Measurements from ENCODE around the gene SETDB1. TPM values are rescaled to one million over a fixed set of nuclear protein-coding genes. Genes with fewer than 3 reads are reported as not detected.
"Not testable (repeated sequence)": the region's sequence is repeated elsewhere in the genome, so short reads cannot be mapped to it uniquely, and the experiment has no call there.

Gene SETDB1
- total RNA-seq, result 42.9 and 48.3 TPM in 2 replicates
- 30.8 TPM for polyA plus RNA-seq (2012)

GRCh38 chr1:150926097-150926741, at the start of gene SETDB1:
Gene SETDB1 (plus strand): TSS chr1:150926363. CDS start chr1:150927715, 1,352 bp downstream.
- peak; percentile 98 for DNase-seq (ENCODE audit: low read depth)

- not testable (repeated sequence) for DNase-seq (ENCODE audit: low read depth)
These were observed 47.2 kb upstream of the SETDB1 start for GRCh38 chr1:150878931-150879330.

- DNase-seq (ENCODE audit: low read depth), result peak; percentile 67
These were observed 44.7 kb upstream of the SETDB1 start for GRCh38 chr1:150881331-150882070.

GRCh38 chr1:150883121-150883520, 43.0 kb upstream of the SETDB1 start:
- not testable (repeated sequence) for DNase-seq (ENCODE audit: low read depth)

- peak; percentile 45 for DNase-seq (ENCODE audit: low read depth)
These were observed 39.1 kb upstream of the SETDB1 start, which contains the start of gene CTXND2 for GRCh38 chr1:150887018-150887417. Gene CTXND2 (plus strand): TSS chr1:150887136. CDS start chr1:150912315, 25,179 bp downstream.

GRCh38 chr1:150888727-150889126, 37.4 kb upstream of the SETDB1 start:
- no peak for DNase-seq (ENCODE audit: low read depth)

- DNase-seq (ENCODE audit: low read depth), result no peak
These were observed 36.1 kb upstream of the SETDB1 start for GRCh38 chr1:150890033-150890416.

GRCh38 chr1:150893336-150893913, 32.7 kb upstream of the SETDB1 start:
- no peak for DNase-seq (ENCODE audit: low read depth)

GRCh38 chr1:150895618-150896017, 30.5 kb upstream of the SETDB1 start:
- DNase-seq (ENCODE audit: low read depth), result peak; percentile 89

- not testable (repeated sequence) for DNase-seq (ENCODE audit: low read depth)
These were observed 26.4 kb upstream of the SETDB1 start for GRCh38 chr1:150899795-150900194.

- DNase-seq (ENCODE audit: low read depth), result no peak
These were observed 23.8 kb upstream of the SETDB1 start for GRCh38 chr1:150902346-150902745.

- DNase-seq (ENCODE audit: low read depth), result no peak
These were observed 23.4 kb upstream of the SETDB1 start for GRCh38 chr1:150902751-150903150.

- DNase-seq (ENCODE audit: low read depth), result no peak
These were observed 20.9 kb upstream of the SETDB1 start for GRCh38 chr1:150905301-150905700.

- DNase-seq (ENCODE audit: low read depth), result no peak
These were observed 19.8 kb upstream of the SETDB1 start for GRCh38 chr1:150906329-150906728.

GRCh38 chr1:150906813-150907212, 19.4 kb upstream of the SETDB1 start:
- no peak for DNase-seq (ENCODE audit: low read depth)

- no peak for DNase-seq (ENCODE audit: low read depth)
These were observed 16.5 kb upstream of the SETDB1 start for GRCh38 chr1:150909585-150910180.

GRCh38 chr1:150912623-150913022, 13.5 kb upstream of the SETDB1 start:
- no peak for DNase-seq (ENCODE audit: low read depth)

- no peak for DNase-seq (ENCODE audit: low read depth)
These were observed 8.8 kb upstream of the SETDB1 start for GRCh38 chr1:150917387-150917786.

- peak; percentile 85 for DNase-seq (ENCODE audit: low read depth)
These were observed 3.6 kb upstream of the SETDB1 start for GRCh38 chr1:150922519-150922975.

- DNase-seq (ENCODE audit: low read depth), result no peak
These were observed 1.1 kb upstream of the SETDB1 start for GRCh38 chr1:150925080-150925479.

- no peak for DNase-seq (ENCODE audit: low read depth)
These were observed 1.5 kb downstream of the SETDB1 start for GRCh38 chr1:150927624-150928023.

- no peak for DNase-seq (ENCODE audit: low read depth)
These were observed 2.1 kb downstream of the SETDB1 start for GRCh38 chr1:150928286-150928685.
